T-helper 9 cell (primary cell): ENCODE measurements around the gene PXDN.
"Not testable (repeated sequence)": the region's sequence is repeated elsewhere in the genome, so short reads cannot be mapped to it uniquely, and the experiment has no call there.

Source experiments
- DNase-seq: peaks from one replicate; pipeline ENCODE4 v3.0.0-alpha.2; 2020
- total RNA-seq, 2 donors: gene quantifications; one replicate each; lab custom pipeline; 2026; lab: John Stamatoyannopoulos, UW

Gene PXDN
- total RNA-seq = 0.97 to 1.4 reads per million in 2 donors

DNA sequence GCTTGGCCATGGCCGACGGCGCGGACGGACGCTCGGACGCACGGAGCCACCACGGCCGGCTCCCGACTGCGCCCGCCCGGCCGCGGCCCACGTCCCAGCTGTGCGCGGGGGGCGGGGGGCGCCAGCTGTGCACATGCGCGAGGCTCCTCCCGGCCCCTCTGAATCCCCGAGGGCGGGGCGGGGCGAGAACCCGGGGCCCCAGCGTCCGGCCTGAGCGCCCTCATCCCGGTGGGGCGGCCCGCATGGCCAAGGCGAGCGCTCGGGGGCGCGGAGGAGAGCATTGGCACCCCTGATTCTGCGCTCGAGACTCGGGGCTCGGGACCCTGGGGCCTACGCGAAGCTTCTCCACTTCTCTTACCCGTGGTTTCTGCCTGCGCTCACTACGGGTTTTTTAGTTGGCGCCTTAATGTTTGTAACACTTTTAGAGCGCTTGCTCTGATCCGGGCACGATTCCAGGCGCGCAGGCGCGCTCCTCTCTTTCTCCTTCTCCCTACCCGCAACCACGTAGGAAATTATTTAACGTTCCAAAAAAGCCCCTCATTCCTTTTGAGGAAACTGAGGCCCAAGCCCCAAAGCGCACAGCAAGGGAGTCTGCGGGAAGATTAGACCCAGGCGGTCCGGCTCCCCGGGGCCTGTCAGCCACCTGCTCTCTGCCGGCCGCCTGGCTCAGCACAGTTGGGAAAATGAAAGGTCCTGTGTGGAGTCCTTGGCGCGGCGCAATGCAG, at the start of gene PXDN:
Gene PXDN, minus strand, starts transcription at position 70 of the 725 bp plus-strand sequence. Its CDS starts 60 bp downstream, at position 10.
- DNase-seq = no peak

DNA sequence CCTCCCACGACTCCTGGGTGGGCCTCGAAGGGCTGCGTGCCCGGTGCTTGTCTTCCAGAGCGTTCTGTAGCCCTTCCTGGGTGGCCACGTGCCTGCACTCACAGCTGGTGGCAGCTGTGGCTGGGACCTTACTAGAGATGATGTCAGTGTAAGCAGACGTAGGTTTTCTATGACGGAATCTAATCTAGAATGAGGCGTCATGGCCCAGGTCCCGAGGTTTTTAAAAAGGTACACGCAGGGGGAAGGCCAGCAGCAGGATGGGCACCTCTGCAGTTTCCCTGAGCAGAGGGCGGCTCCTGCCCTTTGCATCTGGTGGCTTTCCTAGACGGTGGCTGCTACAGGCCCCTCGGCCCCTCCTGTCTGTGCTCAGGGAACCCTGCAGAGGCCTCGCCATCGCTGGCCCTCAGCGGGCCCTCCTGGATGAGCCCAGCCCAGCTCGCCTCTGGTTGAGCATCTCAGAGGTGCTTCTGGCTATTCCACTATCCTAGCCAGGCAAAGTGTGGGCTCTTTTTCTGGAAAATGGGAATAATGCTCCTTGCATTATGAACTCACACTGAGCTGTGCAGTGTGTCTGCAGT, 49.6 kb upstream of the PXDN start:
- DNase-seq = no peak

DNA sequence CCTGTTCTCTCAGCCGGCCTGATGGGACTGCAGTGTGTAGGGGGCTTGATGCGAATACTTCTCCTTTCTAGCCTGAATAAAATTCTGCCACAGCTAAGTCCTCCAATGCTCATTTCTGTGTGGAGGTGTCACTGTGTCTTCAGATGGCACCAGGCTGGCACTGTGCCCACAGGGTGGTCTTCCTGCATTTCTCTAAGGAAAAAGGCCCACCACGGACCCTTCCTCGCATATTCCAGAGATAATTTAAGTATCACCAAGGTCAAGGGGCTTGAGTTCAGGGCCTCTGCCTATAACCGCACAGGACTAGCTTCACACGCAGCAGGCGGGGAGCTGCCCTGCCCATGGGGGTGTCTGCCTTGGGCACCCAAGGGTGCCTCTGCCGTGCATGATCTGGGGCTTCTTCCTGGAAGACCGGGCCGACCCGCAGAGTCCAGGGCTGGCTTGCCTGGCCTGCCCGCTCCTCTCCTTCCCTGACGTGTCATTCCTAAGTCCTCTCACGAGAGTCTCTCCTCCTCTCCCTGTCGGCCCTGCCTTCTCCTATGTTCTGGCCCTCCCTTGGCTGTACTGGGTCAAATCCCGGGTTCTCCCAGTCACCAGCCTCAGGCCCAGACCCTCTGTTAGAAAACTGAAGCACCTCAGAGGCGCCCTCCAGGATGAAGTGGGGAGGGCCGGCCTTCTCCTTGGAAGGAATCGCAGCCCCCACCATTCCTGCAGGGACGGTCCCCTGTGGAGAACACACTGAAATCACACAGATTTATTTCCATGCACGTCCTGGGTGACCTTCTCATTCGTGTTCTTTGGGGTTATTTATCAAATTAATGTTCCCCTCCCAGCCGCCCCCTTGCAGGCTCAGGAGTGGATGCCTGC, 48.9 kb upstream of the PXDN start:
- no peak for DNase-seq

- DNase-seq = no peak
Observed at GRCh38 chr2:1791685-1792435, 47.5 kb upstream of the PXDN start.

GRCh38 chr2:1791006-1791605, 46.8 kb upstream of the PXDN start:
- DNase-seq = no peak

- DNase-seq = no peak
Observed at GRCh38 chr2:1790473-1790872, 46.2 kb upstream of the PXDN start.

- no peak for DNase-seq
Observed at GRCh38 chr2:1789610-1790009, 45.3 kb upstream of the PXDN start.

GRCh38 chr2:1788478-1788959, 44.2 kb upstream of the PXDN start:
- no peak for DNase-seq

- no peak for DNase-seq
Observed at GRCh38 chr2:1787755-1788477, 43.6 kb upstream of the PXDN start.

- no peak for DNase-seq
Observed at GRCh38 chr2:1784986-1785617, 40.8 kb upstream of the PXDN start.

GRCh38 chr2:1784087-1784486, 39.8 kb upstream of the PXDN start:
- DNase-seq = no peak

DNA sequence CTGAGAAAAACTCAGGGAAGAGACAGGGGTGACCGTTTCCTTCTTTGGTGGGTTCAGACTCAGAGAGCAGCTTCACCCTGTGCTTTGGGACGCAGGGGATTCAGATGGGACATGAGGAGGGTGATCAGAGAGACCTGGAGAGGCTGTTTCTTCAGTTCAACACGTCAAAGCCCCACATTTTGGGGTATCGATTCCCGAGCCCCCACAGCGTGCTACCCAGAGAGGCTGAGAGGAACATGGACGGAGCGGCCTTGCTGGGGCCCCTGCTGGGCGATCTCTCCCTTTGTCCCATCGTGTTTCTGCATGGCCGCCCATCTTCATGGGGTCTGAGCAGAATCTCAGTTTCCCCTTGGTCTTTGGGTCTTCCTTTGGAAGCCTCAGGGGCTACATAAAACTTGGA, 38.2 kb upstream of the PXDN start:
- DNase-seq = no peak

DNA sequence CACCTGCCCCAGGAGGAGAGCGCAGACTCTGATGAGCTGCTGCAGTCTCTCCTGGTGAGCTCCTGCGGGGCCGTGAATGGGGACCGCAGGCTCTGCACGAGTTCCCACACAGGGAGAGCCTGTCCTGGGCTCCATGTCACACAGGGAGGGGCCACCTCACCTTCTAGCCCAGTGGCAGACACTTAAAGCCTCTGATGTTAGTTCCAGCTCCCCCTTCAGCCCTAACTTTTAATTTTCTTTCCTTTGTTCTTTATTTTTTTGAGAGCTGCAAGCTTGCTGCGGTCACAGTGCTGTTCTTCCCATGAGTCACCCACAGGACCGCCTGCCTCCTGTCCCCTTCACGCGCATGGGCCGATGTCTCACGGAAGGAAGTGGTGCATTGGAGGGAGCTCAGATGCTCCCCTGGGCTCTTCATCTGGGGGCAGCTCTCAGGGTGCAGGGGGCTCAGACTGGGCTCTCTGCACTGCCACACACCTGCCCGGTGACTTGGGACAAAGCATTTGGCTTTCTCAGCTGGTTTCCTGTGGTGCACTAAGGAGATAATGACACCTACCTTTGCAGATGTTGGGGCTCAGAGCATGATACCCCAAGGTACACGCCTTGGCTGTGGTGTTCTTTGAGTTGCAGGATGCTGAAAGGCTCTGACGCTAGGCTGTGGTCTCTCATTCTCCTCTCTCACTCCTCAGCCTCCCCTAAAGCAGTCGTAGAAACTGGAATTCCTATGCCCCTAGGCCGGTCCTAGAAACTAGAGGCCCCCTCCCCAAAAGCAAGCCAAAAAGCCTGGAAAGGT, 37.2 kb upstream of the PXDN start:
- DNase-seq = peak; percentile 36

DNA sequence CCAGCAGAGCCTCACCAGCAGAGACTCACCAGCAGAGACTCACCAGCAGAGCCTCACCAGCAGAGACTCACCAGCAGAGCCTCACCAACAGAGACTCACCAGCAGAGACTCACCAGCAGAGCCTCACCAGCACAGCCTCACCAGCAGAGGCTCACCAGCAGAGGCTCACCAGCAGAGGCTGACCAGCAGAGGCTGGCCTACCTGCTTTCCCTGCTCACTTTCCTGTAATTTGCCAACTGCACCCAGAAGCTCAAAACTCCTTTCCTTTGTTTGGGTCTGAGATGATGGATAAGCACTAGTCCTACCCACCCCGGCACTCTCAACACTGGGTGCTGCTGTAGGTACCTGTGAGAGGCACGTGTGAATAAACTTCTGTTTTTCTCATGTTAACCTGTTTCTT, 36.4 kb upstream of the PXDN start:
- no peak for DNase-seq

DNA sequence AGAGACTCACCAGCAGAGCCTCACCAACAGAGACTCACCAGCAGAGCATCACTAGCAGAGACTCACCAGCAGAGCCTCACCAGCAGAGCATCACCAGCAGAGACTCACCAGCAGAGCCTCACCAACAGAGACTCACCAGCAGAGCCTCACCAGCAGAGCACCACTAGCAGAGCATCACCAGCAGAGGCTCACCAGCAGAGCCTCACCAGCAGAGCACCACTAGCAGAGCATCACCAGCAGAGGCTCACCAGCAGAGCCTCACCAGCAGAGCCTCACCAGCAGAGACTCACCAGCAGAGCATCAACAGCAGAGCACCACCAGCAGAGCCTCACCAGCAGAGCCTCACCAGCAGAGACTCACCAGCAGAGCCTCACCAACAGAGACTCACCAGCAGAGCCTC, 35.7 kb upstream of the PXDN start:
- DNase-seq = not testable (repeated sequence)

DNA sequence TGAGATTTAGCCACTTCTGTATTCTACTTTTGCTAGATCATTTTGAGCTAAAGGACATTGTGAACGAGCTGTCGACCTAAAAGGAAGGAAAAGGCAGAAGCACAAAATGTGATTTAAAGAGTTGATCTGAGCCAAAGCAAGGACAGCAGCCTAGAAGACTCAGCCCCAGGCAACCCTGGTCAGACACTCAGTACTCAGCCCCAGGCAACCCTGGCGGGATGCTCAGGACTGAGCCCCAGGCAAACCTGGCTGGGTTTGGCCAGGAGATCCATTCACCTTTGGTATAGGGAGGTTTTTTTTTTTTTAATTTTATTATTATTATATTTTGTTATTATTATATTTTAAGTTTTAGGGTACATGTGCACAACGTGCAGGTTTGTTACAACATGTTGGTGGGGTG, 34.3 kb upstream of the PXDN start:
- no peak for DNase-seq

DNA sequence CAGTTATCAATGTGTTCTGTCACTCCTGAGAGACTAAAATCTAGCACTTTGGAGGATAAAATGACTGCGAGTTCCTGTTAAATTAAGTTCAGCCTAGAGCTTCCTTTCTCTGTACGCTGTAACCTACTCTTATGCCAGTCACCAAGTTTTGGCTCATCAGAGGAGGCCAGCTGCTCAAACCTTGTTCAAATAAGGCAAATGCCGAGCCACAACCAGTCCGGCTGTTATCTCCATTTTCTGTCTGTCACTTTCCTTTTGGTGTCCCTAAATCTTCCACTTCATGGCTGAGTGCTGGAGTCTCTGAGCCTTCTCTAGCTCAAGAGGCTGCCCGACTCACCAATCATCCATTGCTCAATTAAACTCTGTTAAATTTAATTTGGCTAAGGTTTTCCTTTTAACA, 33.5 kb upstream of the PXDN start:
- DNase-seq = no peak

GRCh38 chr2:1777156-1777555, 32.8 kb upstream of the PXDN start:
- no peak for DNase-seq

GRCh38 chr2:1775511-1776035, 31.3 kb upstream of the PXDN start:
- DNase-seq = no peak

DNA sequence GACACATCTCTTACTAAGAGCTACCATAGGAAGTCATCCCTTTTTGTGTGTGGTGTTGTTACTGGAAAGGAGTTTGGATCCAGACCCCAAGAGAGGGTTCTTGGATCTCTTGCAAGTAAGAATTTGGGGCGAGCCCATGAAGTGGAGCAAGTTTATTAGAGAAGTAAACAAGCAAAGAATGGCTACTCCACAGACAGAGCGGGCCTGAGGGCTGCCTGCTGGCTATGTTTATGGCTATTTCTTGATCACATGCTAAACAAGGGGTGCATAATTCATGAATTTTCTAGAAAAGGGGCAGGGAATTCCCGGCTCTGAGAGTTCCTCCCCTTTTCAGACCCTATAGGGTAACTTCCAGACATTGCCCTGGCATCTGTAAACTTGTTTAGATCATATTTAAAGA, 30.6 kb upstream of the PXDN start:
- DNase-seq = no peak
